Stimulated activated CD4-positive, alpha-beta T cell treated with anti-CD3 and anti-CD28 coated beads, Interleukin-1b, Interleukin-23, amount 100 ng/mL, for 4 hours (primary cell): Measurements from ENCODE around the gene CATSPERD.
"Not testable (repeated sequence)": the region's sequence is repeated elsewhere in the genome, so short reads cannot be mapped to it uniquely, and the experiment has no call there.

Experiments
- DNase-seq, 2 donors: peaks; one replicate each; pipeline ENCODE4 v3.0.0-alpha.2; 2020; ENCODE audit warnings: low read depth in 2 of 2

Gene CATSPERD

GRCh38 chr19:5719274-5719960 is 1.0 kb upstream of the CATSPERD start:
- no peak for DNase-seq

- no peak for DNase-seq
These were observed 7.1 kb downstream of the CATSPERD start for GRCh38 chr19:5727453-5728050.

GRCh38 chr19:5733172-5733571 is 12.7 kb downstream of the CATSPERD start:
- not testable (repeated sequence) for DNase-seq

- DNase-seq = no peak
These were observed 18.0 kb downstream of the CATSPERD start for GRCh38 chr19:5738423-5738822.

GRCh38 chr19:5742051-5742450 is 21.6 kb downstream of the CATSPERD start:
- DNase-seq = no peak

- no peak for DNase-seq
These were observed 23.2 kb downstream of the CATSPERD start for GRCh38 chr19:5743630-5744029.

- not testable (repeated sequence) for DNase-seq
These were observed 24.6 kb downstream of the CATSPERD start for GRCh38 chr19:5744999-5745398.

- DNase-seq = not testable (repeated sequence)
These were observed 28.5 kb downstream of the CATSPERD start for GRCh38 chr19:5748920-5749319.

- DNase-seq = no peak
These were observed 29.1 kb downstream of the CATSPERD start for GRCh38 chr19:5749505-5749904.

GRCh38 chr19:5751709-5752108 is 31.3 kb downstream of the CATSPERD start:
- no peak for DNase-seq

- DNase-seq = no peak
These were observed 33.3 kb downstream of the CATSPERD start for GRCh38 chr19:5753743-5754142.

GRCh38 chr19:5762608-5763217 is 42.3 kb downstream of the CATSPERD start:
- DNase-seq = no peak

- DNase-seq = no peak
These were observed 44.8 kb downstream of the CATSPERD start for GRCh38 chr19:5765220-5765619.

GRCh38 chr19:5767949-5768348 is 47.5 kb downstream of the CATSPERD start:
- DNase-seq = no peak

- no peak for DNase-seq
These were observed 52.0 kb downstream of the CATSPERD start for GRCh38 chr19:5772416-5772815.

GRCh38 chr19:5773276-5773675 is 52.8 kb downstream of the CATSPERD start:
- no peak for DNase-seq

- DNase-seq = no peak
These were observed 54.5 kb downstream of the CATSPERD start for GRCh38 chr19:5774921-5775320.

GRCh38 chr19:5775668-5776309 is 55.4 kb downstream of the CATSPERD start:
- DNase-seq = no peak

- DNase-seq = no peak
These were observed 58.0 kb downstream of the CATSPERD start for GRCh38 chr19:5778402-5778801.

- not testable (repeated sequence) for DNase-seq
These were observed 60.5 kb downstream of the CATSPERD start for GRCh38 chr19:5780916-5781315.

GRCh38 chr19:5782322-5782721 is 61.9 kb downstream of the CATSPERD start:
- DNase-seq = no peak
